HepG2 (cell line): ENCODE results near the gene GPT2. TPM values are rescaled to one million over a fixed set of nuclear protein-coding genes. Genes with fewer than 3 reads are reported as not detected.
"Not testable (repeated sequence)": the region's sequence is repeated elsewhere in the genome, so short reads cannot be mapped to it uniquely, and the experiment has no call there.

Source experiments
- CREM ChIP-seq, 2 experiments: sonication (generic) in 1 of 2; formaldehyde crosslinking in 1 of 2; IDR thresholded peaks; 2 replicates each; pipeline versions ENCODE4 v1.4.0 to v1.6.1; 2016 to 2020; ENCODE audit warnings: antibody characterized with exemption in 1 of 2, mild to moderate bottlenecking in 1 of 2, missing genetic modification reagents in 1 of 2
- DRAP1 ChIP-seq: IDR thresholded peaks from 2 replicates; pipeline ENCODE4 v1.6.1; 2016; ENCODE audit warnings: missing genetic modification reagents, missing compliant biosample characterization
- HDAC2 ChIP-seq: sonication (generic); formaldehyde crosslinking; IDR thresholded peaks from 2 replicates; pipeline ENCODE4 v1.4.0; 2020; ENCODE audit warnings: missing genetic modification reagents
- MEIS2 ChIP-seq: sonication (generic); formaldehyde crosslinking; IDR thresholded peaks from 2 replicates; pipeline ENCODE4 v1.9.0; 2021; ENCODE audit warnings: mild to moderate bottlenecking, missing genetic modification reagents
- RFX5 ChIP-seq: IDR thresholded peaks from 2 replicates; pipeline ENCODE4 v1.6.1; 2011; ENCODE audit warnings: low read depth, low read length, improper control_type of control experiment
- RFXAP ChIP-seq: sonication (generic); formaldehyde crosslinking; IDR thresholded peaks from 2 replicates; pipeline ENCODE4 v1.4.0; 2020; ENCODE audit warnings: missing genetic modification reagents, borderline replicate concordance
- SKI ChIP-seq: fragments of 450-650 bp; IDR thresholded peaks from one replicate; pipeline ENCODE4 v1.6.1; 2018; ENCODE audit warnings: mild to moderate bottlenecking; ENCODE audit not compliant: partially characterized antibody
- SPEN ChIP-seq: sonication (generic); formaldehyde crosslinking; IDR thresholded peaks from 2 replicates; pipeline ENCODE4 v1.5.1; 2020; ENCODE audit warnings: low read depth, mild to moderate bottlenecking, missing genetic modification reagents
- TBL1XR1 ChIP-seq: fragments of 150-350 bp; IDR thresholded peaks from 2 replicates; pipeline ENCODE4 v1.6.1; 2014; ENCODE audit warnings: borderline replicate concordance, low read length; ENCODE audit not compliant: partially characterized antibody
- TSC22D2 ChIP-seq: sonication (generic); formaldehyde crosslinking; IDR thresholded peaks from 2 replicates; pipeline ENCODE4 v1.5.1; 2020; ENCODE audit warnings: missing genetic modification reagents, mild to moderate bottlenecking, borderline replicate concordance
- ZNF18 ChIP-seq: sonication (generic); formaldehyde crosslinking; IDR thresholded peaks from 2 replicates; pipeline ENCODE4 v1.8.0; 2022; ENCODE audit warnings: mild to moderate bottlenecking, missing genetic modification reagents; ENCODE audit not compliant: insufficient replicate concordance
- ZNF264 ChIP-seq: sonication (generic); formaldehyde crosslinking; IDR thresholded peaks from 2 replicates; pipeline ENCODE4 v1.4.0; 2020; ENCODE audit warnings: missing genetic modification reagents
- ZNF317 ChIP-seq: sonication (generic); formaldehyde crosslinking; IDR thresholded peaks from 2 replicates; pipeline ENCODE4 v1.5.0; 2020; ENCODE audit warnings: mild to moderate bottlenecking, missing genetic modification reagents
- ZNF331 ChIP-seq: sonication (generic); formaldehyde crosslinking; IDR thresholded peaks from 2 replicates; pipeline ENCODE4 v1.4.0; 2020; ENCODE audit warnings: missing genetic modification reagents
- ZNF609 ChIP-seq: sonication (generic); formaldehyde crosslinking; IDR thresholded peaks from 2 replicates; pipeline ENCODE4 v1.4.0; 2020; ENCODE audit warnings: mild to moderate bottlenecking, missing genetic modification reagents, borderline replicate concordance
- ZNF639 ChIP-seq: conservative IDR thresholded peaks from 2 replicates; pipeline ENCODE4 v1.6.1; 2018; ENCODE audit warnings: missing genetic modification reagents
- ZNF710 ChIP-seq: sonication (generic); formaldehyde crosslinking; IDR thresholded peaks from 2 replicates; pipeline ENCODE4 v1.5.0; 2020; ENCODE audit warnings: mild to moderate bottlenecking, missing genetic modification reagents, borderline replicate concordance
- polyA plus RNA-seq, 8 experiments: library from polyadenylated mRNA; depleted of rRNA in 3 of 8; stranded (reverse) in 7 of 8; unstranded in 1 of 8; fragments of >200 nt; fragmentation: Illumina TruSeq in 4 of 8; extraction: Trizol in 4 of 8; gene quantifications; 2 replicates each; pipeline versions ENCODE4 v1.2.1 to v1.2.3, GENCODE V29; 2011 to 2016; ENCODE audit warnings: low read depth in 4 of 8, missing spikeins in 1 of 8, mixed read lengths in 1 of 8; ENCODE audit not compliant: insufficient read depth in 1 of 8
- total RNA-seq, 5 experiments: library from RNA; depleted of rRNA; stranded (reverse); fragments of >200 nt; fragmentation: Illumina TruSeq; extraction: Trizol; gene quantifications; 2 replicates each; pipeline ENCODE4 v1.2.3, GENCODE V29; 2016; ENCODE audit warnings: low read depth in 1 of 5

The GPT2 gene
- total and polyA plus RNA-seq, 2 of the 13 experiments (the other 11 are each of a cell fraction or from before 2014, with no cell fraction given), result 138 to 267 TPM

- peak; percentile 56; the same call in 1 of the 2 replicates for TF ChIP-seq ZNF609 (CRISPR knock-in tag)
- peak; percentile 76; the same call in 1 of the 2 replicates for TF ChIP-seq SPEN (CRISPR knock-in tag)
- 0 out of 2 replicates have a peak, but pooled peaks have one; percentile 51 for TF ChIP-seq ZNF331 (CRISPR knock-in tag)
- peak; percentile 83 for TF ChIP-seq TBL1XR1
- 0 out of 2 replicates have a peak, but pooled peaks have one; percentile 2 for TF ChIP-seq ZNF639 (CRISPR knock-in tag)
- TF ChIP-seq CREM (IDR thresholded peaks at IDR 0.05), result peak; percentile 53; the same call in 1 of the 2 replicates
- not testable (repeated sequence) for TF ChIP-seq CREM (CRISPR knock-in tag; IDR thresholded peaks at IDR 0.05)
- TF ChIP-seq RFXAP, result peak; percentile 40; the same call in 1 of the 2 replicates
- peak; percentile 72; the same call in 1 of the 2 replicates for TF ChIP-seq HDAC2 (CRISPR knock-in tag)
- TF ChIP-seq MEIS2 (CRISPR knock-in tag), result peak; percentile 35; the same call in 1 of the 2 replicates
- peak; percentile 94 for TF ChIP-seq ZNF18 (CRISPR knock-in tag)
- 0 out of 2 replicates have a peak, but pooled peaks have one; percentile 33 for TF ChIP-seq TSC22D2 (CRISPR knock-in tag)
- peak; percentile 76; the same call in 1 of the 2 replicates for TF ChIP-seq ZNF264 (CRISPR knock-in tag)
- peak; percentile 39; the same call in 1 of the 2 replicates for TF ChIP-seq RFX5
- peak; percentile 71 for TF ChIP-seq ZNF317 (CRISPR knock-in tag)
- TF ChIP-seq DRAP1 (CRISPR knock-in tag), result peak; percentile 36; the same call in 1 of the 2 replicates
- TF ChIP-seq ZNF710 (CRISPR knock-in tag), result peak; percentile 66; the same call in 1 of the 2 replicates
- TF ChIP-seq SKI, result peak; percentile 97
These were observed 15.3 kb upstream of the GPT2 start (continued) for GRCh38 chr16:46868891-46869290.
